GM12878 (cell line): ENCODE results near the gene FBXO7. TPM values are rescaled to one million over a fixed set of nuclear protein-coding genes. Genes with fewer than 3 reads are reported as not detected.

Experiments used
- ATAC-seq: fragments of 200-7000 bp; cut with Tn5 transposase; 3 replicates; pipeline ENCODE4 v1.9.1; 2020; ENCODE audit warnings: mild to moderate bottlenecking, moderate library complexity
- BruUV-seq: library from RNA; stranded (reverse); fragments of 400-500 nt; replicated peaks from 2 replicates; lab custom pipeline; 2021; lab: Mats Ljungman, UMichigan
- CTCF ChIA-PET: fragments of 300-600 bp; sonication (Branson Sonifier 250); formaldehyde crosslinking; extraction: SDS; loops from one replicate; lab custom pipeline; 2021; ENCODE audit warnings: inconsistent platforms; lab: Yijun Ruan, JAX
- POLR2A ChIA-PET: fragments of 350-600 bp; formaldehyde crosslinking; extraction: SDS; loops from one replicate; lab custom pipeline; 2021; ENCODE audit warnings: inconsistent platforms; lab: Charles Lee
- RAD21 ChIA-PET: fragments of 300-600 bp; sonication (Branson Sonifier 250); formaldehyde crosslinking; loops from one replicate; lab custom pipeline; 2023; ENCODE audit warnings: antibody characterized with exemption; ENCODE audit not compliant: unreplicated experiment; lab: Charles Lee
- SMC1A ChIA-PET: fragments of 300-600 bp; sonication (Branson Sonifier 250); formaldehyde crosslinking; loops from one replicate; lab custom pipeline; 2023; ENCODE audit not compliant: unreplicated experiment, uncharacterized antibody; lab: Charles Lee
- DNase-seq: peaks from one replicate; pipeline ENCODE4 v3.0.0-alpha.2; 2011; ENCODE audit warnings: low read depth, low spot score
- FAIRE-seq: peaks from 3 replicates; lab custom pipeline; 2011; peaks lifted over from hg19 to GRCh38; lab: Jason Lieb, UNC
- H2AFZ ChIP-seq: 2 replicates; pipeline ENCODE4 v1.6.0; 2011; ENCODE audit warnings: low read depth, low read length, control low read depth; ENCODE audit not compliant: control insufficient read depth
- H3K27ac ChIP-seq: 2 replicates; pipeline ENCODE4 v1.5.1; 2011; ENCODE audit warnings: control low read depth; ENCODE audit not compliant: control insufficient read depth, insufficient read depth
- H3K27me3 ChIP-seq, 2 experiments: replicated peaks in 1 of 2; 2 replicates each; pipeline versions ENCODE4 v1.6.0 to v1.6.1; 2011; ENCODE audit warnings: low read length in 1 of 2; ENCODE audit not compliant: control insufficient read depth in 2 of 2, insufficient read depth in 2 of 2
- H3K36me3 ChIP-seq, 2 experiments: 2 replicates each; pipeline ENCODE4 v1.5.1; 2011; ENCODE audit warnings: low read length in 1 of 2; ENCODE audit not compliant: control insufficient read depth in 2 of 2, insufficient read depth in 2 of 2
- H3K4me1 ChIP-seq: 2 replicates; pipeline ENCODE4 v1.6.1; 2011; ENCODE audit warnings: mild to moderate bottlenecking, low read length, moderate library complexity, mixed read lengths; ENCODE audit not compliant: control insufficient read depth, insufficient read depth
- H3K4me2 ChIP-seq: 2 replicates; pipeline ENCODE4 v1.6.0; 2011; ENCODE audit warnings: control low read depth; ENCODE audit not compliant: control insufficient read depth, insufficient read depth
- H3K4me3 ChIP-seq: fragments of 200-600 bp; sonication (generic); 2 replicates; pipeline ENCODE4 v1.5.1; 2016
- H3K79me2 ChIP-seq: 2 replicates; pipeline ENCODE4 v1.6.0; 2011; ENCODE audit warnings: low read length; ENCODE audit not compliant: control insufficient read depth, insufficient read depth
- H3K9ac ChIP-seq: 2 replicates; pipeline ENCODE4 v1.8.0; 2011; ENCODE audit warnings: low read length, control low read depth, mixed read lengths; ENCODE audit not compliant: control insufficient read depth, insufficient read depth
- H3K9me3 ChIP-seq: replicated peaks from 3 replicates; pipeline ENCODE4 v1.5.1; 2011; ENCODE audit warnings: mild to moderate bottlenecking, low read length; ENCODE audit not compliant: control insufficient read depth, insufficient read depth
- H4K20me1 ChIP-seq: 2 replicates; pipeline ENCODE4 v1.6.0; 2011; ENCODE audit not compliant: control insufficient read depth, insufficient read depth
- CEBPB ChIP-seq, 2 experiments: fragments of 150-350 bp in 1 of 2; IDR thresholded peaks; 2 replicates each; pipeline ENCODE4 v1.6.1; 2012 to 2014; ENCODE audit warnings: low read depth in 2 of 2, low read length in 2 of 2, borderline replicate concordance in 1 of 2, inconsistent platforms in 1 of 2
- EGR1 ChIP-seq, 2 experiments: IDR thresholded peaks; 1 replicate in 1 of 2; 2 replicates in 1 of 2; pipeline ENCODE4 v1.6.1; 2011 to 2012; ENCODE audit warnings: low read depth in 2 of 2, low read length in 2 of 2, borderline replicate concordance in 1 of 2, mild to moderate bottlenecking in 1 of 2, moderate library complexity in 1 of 2
- FOXK2 ChIP-seq: fragments of 450-650 bp; IDR thresholded peaks from 2 replicates; pipeline ENCODE4 v1.6.1; 2017; ENCODE audit warnings: mild to moderate bottlenecking, moderate library complexity
- KDM1A ChIP-seq: fragments of 200-600 bp; sonication (generic); IDR thresholded peaks from 2 replicates; pipeline ENCODE4 v1.6.1; 2016; ENCODE audit warnings: borderline replicate concordance
- MXI1 ChIP-seq: fragments of 150-350 bp; IDR thresholded peaks from 2 replicates; pipeline ENCODE4 v1.6.1; 2011; ENCODE audit warnings: low read depth, mild to moderate bottlenecking, inconsistent platforms, low read length, improper control_type of control experiment
- POLR2A ChIP-seq: IDR thresholded peaks from 2 replicates; pipeline ENCODE4 v1.6.1; 2011; ENCODE audit warnings: low read depth, mild to moderate bottlenecking, low read length
- RB1 ChIP-seq: fragments of 450-650 bp; formaldehyde crosslinking; IDR thresholded peaks from 2 replicates; pipeline ENCODE4 v1.6.1; 2017; ENCODE audit warnings: mild to moderate bottlenecking, borderline replicate concordance
- SMAD1 ChIP-seq: fragments of 450-650 bp; IDR thresholded peaks from 2 replicates; pipeline ENCODE4 v1.6.1; 2018; ENCODE audit warnings: mild to moderate bottlenecking, low read depth; ENCODE audit not compliant: partially characterized antibody
- TAF1 ChIP-seq: IDR thresholded peaks from 2 replicates; pipeline ENCODE4 v1.6.1; 2011; ENCODE audit warnings: mild to moderate bottlenecking, low read depth, low read length, borderline replicate concordance
- YY1 ChIP-seq: IDR thresholded peaks from 2 replicates; pipeline ENCODE4 v1.6.1; 2011; ENCODE audit warnings: low read depth, mild to moderate bottlenecking, low read length
- ZNF207 ChIP-seq: fragments of 450-650 bp; IDR thresholded peaks from 2 replicates; pipeline ENCODE4 v1.6.1; 2014; ENCODE audit warnings: antibody characterized with exemption, mild to moderate bottlenecking, borderline replicate concordance
- ZNF24 ChIP-seq: fragments of 450-650 bp; IDR thresholded peaks from 2 replicates; pipeline ENCODE4 v1.6.1; 2017; ENCODE audit warnings: antibody characterized with exemption, mild to moderate bottlenecking
- WGBS: methylation state at CpG from one replicate; pipeline ENCODE4 v1.1.6; 2016; ENCODE audit warnings: low lambda C conversion rate; ENCODE audit not compliant: insufficient replicate concordance, insufficient coverage; ENCODE audit errors: missing lambda C conversion rate; 5-methylcytosine and 5-hydroxymethylcytosine counted together
- in situ Hi-C: fragments of 300-500 bp; cut with MboI; formaldehyde crosslinking; loops from 9 replicates; pipeline ENCODE4 v1.14.3; 2018; ENCODE audit warnings: mixed read lengths
- intact Hi-C: fragments of 100-400 bp; cut with micrococcal nuclease; formaldehyde crosslinking; loops from one replicate; pipeline ENCODE4 v1.14.2; 2022; ENCODE audit not compliant: unreplicated experiment
- polyA plus RNA-seq, 11 experiments: library from polyadenylated mRNA; depleted of rRNA in 4 of 11; unstranded in 6 of 11; stranded (reverse) in 5 of 11; fragments of >200 nt; fragmentation: Nextera tagmentation in 4 of 11; fragmentation: Illumina TruSeq in 1 of 11; extraction: Ambion mirVana in 4 of 11; extraction: Trizol in 1 of 11; gene quantifications; 1 replicate in 1 of 11; 2 replicates in 10 of 11; pipeline versions ENCODE4 v1.2.1 to v1.2.3, GENCODE V29; 2011 to 2016; ENCODE audit warnings: inconsistent platforms in 2 of 11, missing spikeins in 2 of 11, low read depth in 1 of 11
- total RNA-seq, 4 experiments: library from RNA; depleted of rRNA in 3 of 4; stranded (reverse); fragments of >200 nt in 3 of 4; fragmentation: Illumina TruSeq in 1 of 4; extraction: Trizol in 1 of 4; gene quantifications; 2 replicates each; pipeline versions ENCODE4 v1.2.1 to v1.2.3, GENCODE V29; 2013 to 2021
- TF ChIP-seq, protein P1 (sequence below): IDR thresholded peaks from 2 replicates; pipeline ENCODE4 v1.6.1; 2011; ENCODE audit warnings: mild to moderate bottlenecking, low read depth, low read length, moderate library complexity; ENCODE audit not compliant: insufficient replicate concordance
- TF ChIP-seq, protein P2 (sequence below): fragments of 450-650 bp; IDR thresholded peaks from 2 replicates; pipeline ENCODE4 v1.6.1; 2017; ENCODE audit warnings: antibody characterized with exemption, mild to moderate bottlenecking, moderate library complexity
- TF ChIP-seq, protein P3 (sequence below): fragments of 450-650 bp; formaldehyde crosslinking; IDR thresholded peaks from 2 replicates; pipeline ENCODE4 v1.4.0; 2020; ENCODE audit warnings: mild to moderate bottlenecking, moderate library complexity

The FBXO7 gene
- total and polyA plus RNA-seq, 10 of the 15 experiments (the other 5 are each of a cell fraction or from before 2014, with no cell fraction given), result 37.3 to 192 (median 110) TPM

DNA sequence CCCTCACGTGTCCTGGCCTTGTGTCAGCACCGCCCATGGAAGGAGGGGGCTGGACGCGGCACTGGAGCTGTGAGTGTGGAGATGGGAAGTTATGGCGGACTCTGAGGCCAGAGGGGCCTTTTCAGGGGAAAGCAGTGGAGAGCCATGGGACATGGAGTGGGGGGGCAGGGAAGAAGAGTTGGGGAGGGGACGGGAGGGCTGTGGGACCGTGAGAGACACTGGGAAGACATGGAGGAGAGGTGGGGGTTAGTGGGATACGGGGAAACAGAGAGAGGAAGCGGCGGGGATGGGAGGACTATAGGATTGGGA, 58.2 kb downstream of the FBXO7 start:
- H3K4me2 ChIP-seq, result no peak overlapping the region

More for the DNA sequence above, 58.2 kb downstream of the FBXO7 start:
- Histone ChIP-seq H3K27me3 (peaks cover 0 to 2% of the 10 kb centered on the region in 2 experiments; a peak in 1 of 4 replicates), H3K9ac (no peak overlapping the region), H3K79me2 (no peaks in the 10 kb centered on the region), H3K4me3 (no peak overlapping the region), H3K9me3 (no peaks in the 10 kb centered on the region), H3K27ac (no peak overlapping the region), H3K36me3 (no peaks in the 10 kb centered on the region), H4K20me1 (no peaks in the 10 kb centered on the region), H3K4me1 (no peaks in the 10 kb centered on the region), H2AFZ (no peak overlapping the region)
- DNase-seq, result no peak
- in situ Hi-C loops (no loop called here), intact Hi-C loops (no loop called here)
- SMC1A ChIA-PET, result no interaction called here
- 64% methylated on average over 4 of the region's 10 CpGs for WGBS
- CTCF ChIA-PET, result interaction anchor here (0.9 to 7.3 kb wide), 3 partner anchors 9 to 263 kb away, joined by 3 to 108 read pairs (median 4); no protein-coding TSS in a partner anchor
- no peak for FAIRE-seq
- POLR2A ChIA-PET, result no interaction called here
- no peak for ATAC-seq
- BruUV-seq, result no TSS peak
- TF ChIP-seq, protein P1, sequence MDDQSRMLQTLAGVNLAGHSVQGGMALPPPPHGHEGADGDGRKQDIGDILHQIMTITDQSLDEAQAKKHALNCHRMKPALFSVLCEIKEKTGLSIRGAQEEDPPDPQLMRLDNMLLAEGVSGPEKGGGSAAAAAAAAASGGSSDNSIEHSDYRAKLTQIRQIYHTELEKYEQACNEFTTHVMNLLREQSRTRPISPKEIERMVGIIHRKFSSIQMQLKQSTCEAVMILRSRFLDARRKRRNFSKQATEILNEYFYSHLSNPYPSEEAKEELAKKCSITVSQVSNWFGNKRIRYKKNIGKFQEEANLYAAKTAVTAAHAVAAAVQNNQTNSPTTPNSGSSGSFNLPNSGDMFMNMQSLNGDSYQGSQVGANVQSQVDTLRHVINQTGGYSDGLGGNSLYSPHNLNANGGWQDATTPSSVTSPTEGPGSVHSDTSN, result no peak
- TF ChIP-seq KDM1A, result no peak
- no peak for TF ChIP-seq YY1
- TF ChIP-seq, protein P2, sequence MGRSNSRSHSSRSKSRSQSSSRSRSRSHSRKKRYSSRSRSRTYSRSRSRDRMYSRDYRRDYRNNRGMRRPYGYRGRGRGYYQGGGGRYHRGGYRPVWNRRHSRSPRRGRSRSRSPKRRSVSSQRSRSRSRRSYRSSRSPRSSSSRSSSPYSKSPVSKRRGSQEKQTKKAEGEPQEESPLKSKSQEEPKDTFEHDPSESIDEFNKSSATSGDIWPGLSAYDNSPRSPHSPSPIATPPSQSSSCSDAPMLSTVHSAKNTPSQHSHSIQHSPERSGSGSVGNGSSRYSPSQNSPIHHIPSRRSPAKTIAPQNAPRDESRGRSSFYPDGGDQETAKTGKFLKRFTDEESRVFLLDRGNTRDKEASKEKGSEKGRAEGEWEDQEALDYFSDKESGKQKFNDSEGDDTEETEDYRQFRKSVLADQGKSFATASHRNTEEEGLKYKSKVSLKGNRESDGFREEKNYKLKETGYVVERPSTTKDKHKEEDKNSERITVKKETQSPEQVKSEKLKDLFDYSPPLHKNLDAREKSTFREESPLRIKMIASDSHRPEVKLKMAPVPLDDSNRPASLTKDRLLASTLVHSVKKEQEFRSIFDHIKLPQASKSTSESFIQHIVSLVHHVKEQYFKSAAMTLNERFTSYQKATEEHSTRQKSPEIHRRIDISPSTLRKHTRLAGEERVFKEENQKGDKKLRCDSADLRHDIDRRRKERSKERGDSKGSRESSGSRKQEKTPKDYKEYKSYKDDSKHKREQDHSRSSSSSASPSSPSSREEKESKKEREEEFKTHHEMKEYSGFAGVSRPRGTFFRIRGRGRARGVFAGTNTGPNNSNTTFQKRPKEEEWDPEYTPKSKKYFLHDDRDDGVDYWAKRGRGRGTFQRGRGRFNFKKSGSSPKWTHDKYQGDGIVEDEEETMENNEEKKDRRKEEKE, result no peak
- no peak for TF ChIP-seq ZNF207
- TF ChIP-seq, protein P3, sequence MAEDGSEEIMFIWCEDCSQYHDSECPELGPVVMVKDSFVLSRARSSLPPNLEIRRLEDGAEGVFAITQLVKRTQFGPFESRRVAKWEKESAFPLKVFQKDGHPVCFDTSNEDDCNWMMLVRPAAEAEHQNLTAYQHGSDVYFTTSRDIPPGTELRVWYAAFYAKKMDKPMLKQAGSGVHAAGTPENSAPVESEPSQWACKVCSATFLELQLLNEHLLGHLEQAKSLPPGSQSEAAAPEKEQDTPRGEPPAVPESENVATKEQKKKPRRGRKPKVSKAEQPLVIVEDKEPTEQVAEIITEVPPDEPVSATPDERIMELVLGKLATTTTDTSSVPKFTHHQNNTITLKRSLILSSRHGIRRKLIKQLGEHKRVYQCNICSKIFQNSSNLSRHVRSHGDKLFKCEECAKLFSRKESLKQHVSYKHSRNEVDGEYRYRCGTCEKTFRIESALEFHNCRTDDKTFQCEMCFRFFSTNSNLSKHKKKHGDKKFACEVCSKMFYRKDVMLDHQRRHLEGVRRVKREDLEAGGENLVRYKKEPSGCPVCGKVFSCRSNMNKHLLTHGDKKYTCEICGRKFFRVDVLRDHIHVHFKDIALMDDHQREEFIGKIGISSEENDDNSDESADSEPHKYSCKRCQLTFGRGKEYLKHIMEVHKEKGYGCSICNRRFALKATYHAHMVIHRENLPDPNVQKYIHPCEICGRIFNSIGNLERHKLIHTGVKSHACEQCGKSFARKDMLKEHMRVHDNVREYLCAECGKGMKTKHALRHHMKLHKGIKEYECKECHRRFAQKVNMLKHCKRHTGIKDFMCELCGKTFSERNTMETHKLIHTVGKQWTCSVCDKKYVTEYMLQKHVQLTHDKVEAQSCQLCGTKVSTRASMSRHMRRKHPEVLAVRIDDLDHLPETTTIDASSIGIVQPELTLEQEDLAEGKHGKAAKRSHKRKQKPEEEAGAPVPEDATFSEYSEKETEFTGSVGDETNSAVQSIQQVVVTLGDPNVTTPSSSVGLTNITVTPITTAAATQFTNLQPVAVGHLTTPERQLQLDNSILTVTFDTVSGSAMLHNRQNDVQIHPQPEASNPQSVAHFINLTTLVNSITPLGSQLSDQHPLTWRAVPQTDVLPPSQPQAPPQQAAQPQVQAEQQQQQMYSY, result no peak
- TF ChIP-seq MXI1, result no peak
- no peak for TF ChIP-seq CEBPB (IDR thresholded peaks at IDR 0.05; ENCODE audit: borderline replicate concordance in 1 of 2, low read depth in 2 of 2, low read length in 2 of 2)
- no peak for TF ChIP-seq EGR1 (IDR thresholded peaks at IDR 0.05; ENCODE audit: borderline replicate concordance in 1 of 2, low read depth in 2 of 2, low read length in 2 of 2)
- no peak for TF ChIP-seq FOXK2
- no peak for TF ChIP-seq TAF1
- TF ChIP-seq SMAD1, result no peak
- TF ChIP-seq POLR2A, result no peak
- TF ChIP-seq RB1, result no peak
- TF ChIP-seq ZNF24, result no peak
- RAD21 ChIA-PET, result interaction anchor here (5.5 kb wide), 1 partner anchor 264 kb away, joined by 55 read pairs; no protein-coding TSS in a partner anchor
